ENCODE measurements around the gene FRMD8. TPM values are rescaled to one million over a fixed set of nuclear protein-coding genes. Genes with fewer than 3 reads are reported as not detected.

Gene FRMD8
- total RNA-seq, 1 donor from 2014 or later, result 44.0 TPM

- peak; percentile 80 for DNase-seq (ENCODE audit: low spot score)
Observed at GRCh38 chr11:65412271-65413076, 26.0 kb downstream of the FRMD8 start.

GRCh38 chr11:65413077-65413664, 26.7 kb downstream of the FRMD8 start:
- peak; percentile 87 for DNase-seq (ENCODE audit: low spot score)

- peak; percentile 81 for DNase-seq (ENCODE audit: low spot score)
Observed at GRCh38 chr11:65414776-65415498, 28.5 kb downstream of the FRMD8 start.

- peak; percentile 79 for DNase-seq (ENCODE audit: low spot score)
Observed at GRCh38 chr11:65415499-65416340, 29.3 kb downstream of the FRMD8 start.

GRCh38 chr11:65416341-65416824, 29.9 kb downstream of the FRMD8 start:
- DNase-seq (ENCODE audit: low spot score), result peak; percentile 98

GRCh38 chr11:65416841-65417701, 30.6 kb downstream of the FRMD8 start:
- DNase-seq (ENCODE audit: low spot score), result peak; percentile 89

GRCh38 chr11:65417702-65418430, 31.4 kb downstream of the FRMD8 start:
- DNase-seq (ENCODE audit: low spot score), result peak; percentile 90

GRCh38 chr11:65418431-65418680, 31.9 kb downstream of the FRMD8 start:
- no peak for DNase-seq (ENCODE audit: low spot score)

GRCh38 chr11:65418681-65419459, 32.4 kb downstream of the FRMD8 start:
- peak; percentile 97 for DNase-seq (ENCODE audit: low spot score)

GRCh38 chr11:65419460-65419771, 33.0 kb downstream of the FRMD8 start:
- no peak for DNase-seq (ENCODE audit: low spot score)

GRCh38 chr11:65419772-65420481, 33.5 kb downstream of the FRMD8 start:
- DNase-seq (ENCODE audit: low spot score), result peak; percentile 94

- no peak for DNase-seq (ENCODE audit: low spot score)
Observed at GRCh38 chr11:65420506-65420905, 34.1 kb downstream of the FRMD8 start.

- peak; percentile 96 for DNase-seq (ENCODE audit: low spot score)
Observed at GRCh38 chr11:65420979-65421793, 34.7 kb downstream of the FRMD8 start.

GRCh38 chr11:65421794-65422632, 35.6 kb downstream of the FRMD8 start:
- peak; percentile 100 for DNase-seq (ENCODE audit: low spot score)

GRCh38 chr11:65422633-65423515, 36.4 kb downstream of the FRMD8 start, which contains the start of gene NEAT1:
Gene NEAT1, plus strand, starts transcription at chr11:65422798.
- DNase-seq (ENCODE audit: low spot score), result peak; percentile 100
